SU-DHL-6 (cell line): ENCODE measurements around the gene AKR1B15.

Experiments used
- H2AFZ ChIP-seq: fragments of 200-600 bp; sonication (generic); 2 replicates; pipeline ENCODE4 v1.6.1; 2014; ENCODE audit warnings: low read depth, mild to moderate bottlenecking, moderate library complexity, mixed read lengths, antibody characterized with exemption, low read length; ENCODE audit not compliant: severe bottlenecking
- H3F3A ChIP-seq: fragments of 200-600 bp; shearing (Covaris generic); 2 replicates; pipeline ENCODE4 v1.6.0; 2016; ENCODE audit warnings: antibody characterized with exemption, mild to moderate bottlenecking; ENCODE audit not compliant: insufficient read depth
- H3K27ac ChIP-seq: fragments of 200-600 bp; sonication (generic); 2 replicates; pipeline ENCODE4 v1.5.1; 2016; ENCODE audit warnings: low read depth, mild to moderate bottlenecking, low read length, moderate library complexity, mixed read lengths
- H3K27me3 ChIP-seq: fragments of 200-600 bp; sonication (generic), shearing (Covaris generic); 2 replicates; pipeline ENCODE4 v1.6.0; 2014; ENCODE audit warnings: mild to moderate bottlenecking, low read length
- H3K36me3 ChIP-seq: fragments of 200-600 bp; sonication (generic); 2 replicates; pipeline ENCODE4 v1.6.1; 2014; ENCODE audit warnings: mild to moderate bottlenecking, low read length, mixed read lengths
- H3K4me2 ChIP-seq: fragments of 300-600, 200-600 bp; shearing (Covaris generic), sonication (generic); 2 replicates; pipeline ENCODE4 v1.6.0; 2014; ENCODE audit warnings: low read length, low read depth, mild to moderate bottlenecking; ENCODE audit not compliant: poor library complexity, severe bottlenecking
- H3K4me3 ChIP-seq: fragments of 200-600 bp; sonication (generic); 2 replicates; pipeline ENCODE4 v1.5.1; 2014; ENCODE audit warnings: antibody characterized with exemption, low read length, mild to moderate bottlenecking, mixed read lengths; ENCODE audit not compliant: insufficient read depth, poor library complexity, severe bottlenecking
- H3K79me2 ChIP-seq: fragments of 200-600 bp; sonication (generic); 2 replicates; pipeline ENCODE4 v1.6.1; 2014; ENCODE audit warnings: mild to moderate bottlenecking, low read length, moderate library complexity; ENCODE audit not compliant: insufficient read depth
- H3K9ac ChIP-seq: fragments of 200-600 bp; sonication (generic); 2 replicates; pipeline ENCODE4 v1.7.0; 2014; ENCODE audit warnings: mild to moderate bottlenecking, low read length
- H3K9me2 ChIP-seq: fragments of 200-600 bp; sonication (generic); replicated peaks from 2 replicates; pipeline ENCODE4 v1.6.1; 2014; ENCODE audit warnings: low read length; ENCODE audit not compliant: insufficient read depth
- H3K9me3 ChIP-seq: fragments of 200-600 bp; sonication (generic); 2 replicates; pipeline ENCODE4 v1.6.1; 2014; ENCODE audit warnings: low read length, mixed read lengths; ENCODE audit not compliant: insufficient read depth
- H4K20me1 ChIP-seq: fragments of 200-600 bp; sonication (generic); 2 replicates; pipeline ENCODE4 v1.6.1; 2014; ENCODE audit warnings: low read depth, mild to moderate bottlenecking, antibody characterized with exemption, low read length, moderate library complexity, mixed read lengths
- EZH2phosphoT487 ChIP-seq: fragments of 200-600 bp; sonication (generic), shearing (Covaris generic); conservative IDR thresholded peaks from 2 replicates; pipeline ENCODE4 v1.6.1; 2018; ENCODE audit warnings: mild to moderate bottlenecking, antibody characterized with exemption, low read length, moderate library complexity, mixed read lengths
- TF ChIP-seq, protein P1 (sequence below): fragments of 200-600 bp; sonication (generic); IDR thresholded peaks from one replicate; pipeline ENCODE4 v1.5.1; 2017; ENCODE audit warnings: antibody characterized with exemption, mild to moderate bottlenecking, low read length, moderate library complexity; ENCODE audit not compliant: insufficient read depth, poor library complexity, severe bottlenecking

Gene AKR1B15

DNA sequence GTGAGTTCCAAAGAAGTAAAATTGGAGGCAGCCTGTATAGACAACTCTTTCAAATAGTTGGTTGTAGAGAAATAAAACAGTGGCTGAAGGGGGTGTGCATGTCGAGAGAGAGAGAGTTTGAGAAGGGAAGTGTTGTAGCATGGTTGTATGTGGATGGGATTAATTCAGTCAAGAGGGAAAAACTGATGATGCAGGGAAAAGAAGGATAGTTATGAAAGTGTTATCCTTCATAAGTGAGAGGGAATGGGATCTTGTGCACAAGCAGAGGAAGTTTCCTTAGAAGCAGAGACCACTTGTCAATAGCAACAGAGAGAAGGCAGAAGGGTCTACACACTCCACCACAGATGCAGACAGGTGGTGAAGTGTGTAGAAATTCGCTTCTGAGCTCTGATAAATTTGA is 67.7 kb downstream of the AKR1B15 start:
- Histone ChIP-seq H3K9me3 (no peaks in the 10 kb centered on the region), H4K20me1 (no peaks in the 10 kb centered on the region), H3K79me2 (no peaks in the 10 kb centered on the region), H3K4me3 (no peak overlapping the region), H3K27ac (no peak overlapping the region), H3K9me2 (no peaks in the 10 kb centered on the region), H3K9ac (no peak overlapping the region), H2AFZ (no peak overlapping the region), H3K4me2 (no peak overlapping the region), H3K36me3 (no peaks in the 10 kb centered on the region), H3F3A (no peaks in the 10 kb centered on the region), H3K27me3 (no peaks in the 10 kb centered on the region)
- TF ChIP-seq, protein P1, sequence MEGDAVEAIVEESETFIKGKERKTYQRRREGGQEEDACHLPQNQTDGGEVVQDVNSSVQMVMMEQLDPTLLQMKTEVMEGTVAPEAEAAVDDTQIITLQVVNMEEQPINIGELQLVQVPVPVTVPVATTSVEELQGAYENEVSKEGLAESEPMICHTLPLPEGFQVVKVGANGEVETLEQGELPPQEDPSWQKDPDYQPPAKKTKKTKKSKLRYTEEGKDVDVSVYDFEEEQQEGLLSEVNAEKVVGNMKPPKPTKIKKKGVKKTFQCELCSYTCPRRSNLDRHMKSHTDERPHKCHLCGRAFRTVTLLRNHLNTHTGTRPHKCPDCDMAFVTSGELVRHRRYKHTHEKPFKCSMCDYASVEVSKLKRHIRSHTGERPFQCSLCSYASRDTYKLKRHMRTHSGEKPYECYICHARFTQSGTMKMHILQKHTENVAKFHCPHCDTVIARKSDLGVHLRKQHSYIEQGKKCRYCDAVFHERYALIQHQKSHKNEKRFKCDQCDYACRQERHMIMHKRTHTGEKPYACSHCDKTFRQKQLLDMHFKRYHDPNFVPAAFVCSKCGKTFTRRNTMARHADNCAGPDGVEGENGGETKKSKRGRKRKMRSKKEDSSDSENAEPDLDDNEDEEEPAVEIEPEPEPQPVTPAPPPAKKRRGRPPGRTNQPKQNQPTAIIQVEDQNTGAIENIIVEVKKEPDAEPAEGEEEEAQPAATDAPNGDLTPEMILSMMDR = no peak
- no peak for TF ChIP-seq EZH2phosphoT487

DNA sequence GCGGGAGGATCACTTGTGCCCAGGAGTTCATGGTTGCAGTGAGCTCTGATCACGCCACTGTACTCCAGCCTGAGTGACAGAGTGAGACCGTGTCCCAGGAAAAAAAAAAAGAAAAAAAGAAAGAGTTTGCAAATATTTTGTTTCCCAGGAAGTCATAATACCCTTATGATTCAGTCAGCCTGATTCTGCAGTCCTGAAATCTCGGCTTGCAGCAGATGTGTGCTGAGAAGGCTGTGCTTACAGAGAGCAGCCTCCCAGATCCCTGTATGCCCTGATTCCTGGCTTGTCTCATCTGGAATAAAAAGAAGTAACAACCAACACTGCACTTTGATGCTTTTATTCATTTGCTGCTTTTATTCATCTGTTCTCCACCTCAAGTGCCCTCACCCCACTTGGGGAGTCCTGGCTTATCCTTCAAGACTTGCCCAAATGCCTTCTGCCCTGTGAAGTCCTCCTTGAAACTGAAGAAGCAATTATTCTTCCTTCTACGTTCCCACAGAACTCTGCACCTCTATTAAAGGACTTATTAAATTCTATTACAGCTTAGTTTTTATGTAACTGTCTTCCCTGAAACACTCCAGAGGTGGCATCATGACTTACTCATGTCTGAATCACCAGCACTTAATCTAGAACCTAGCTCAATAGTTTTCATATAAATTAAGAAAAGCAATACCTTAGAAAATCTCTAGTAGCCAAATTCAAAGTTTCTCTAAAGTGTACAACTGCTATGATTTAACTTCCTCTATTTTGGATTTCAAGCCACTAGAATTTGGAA is 70.0 kb downstream of the AKR1B15 start:
- TF ChIP-seq, protein P1 = no peak
- no peak for TF ChIP-seq EZH2phosphoT487
- H3F3A ChIP-seq = no peaks in the 10 kb centered on the region
- H2AFZ ChIP-seq = no peak overlapping the region
- H3K79me2 ChIP-seq = no peaks in the 10 kb centered on the region
- H3K27ac ChIP-seq = no peak overlapping the region
- H3K9me3 ChIP-seq = no peaks in the 10 kb centered on the region
- H3K27me3 ChIP-seq = no peaks in the 10 kb centered on the region
- no peak overlapping the region for H3K9ac ChIP-seq
- H3K36me3 ChIP-seq = no peaks in the 10 kb centered on the region
- H3K4me2 ChIP-seq = no peak overlapping the region
- H3K9me2 ChIP-seq = no peaks in the 10 kb centered on the region
- H4K20me1 ChIP-seq = no peaks in the 10 kb centered on the region
- H3K4me3 ChIP-seq = no peak overlapping the region

DNA sequence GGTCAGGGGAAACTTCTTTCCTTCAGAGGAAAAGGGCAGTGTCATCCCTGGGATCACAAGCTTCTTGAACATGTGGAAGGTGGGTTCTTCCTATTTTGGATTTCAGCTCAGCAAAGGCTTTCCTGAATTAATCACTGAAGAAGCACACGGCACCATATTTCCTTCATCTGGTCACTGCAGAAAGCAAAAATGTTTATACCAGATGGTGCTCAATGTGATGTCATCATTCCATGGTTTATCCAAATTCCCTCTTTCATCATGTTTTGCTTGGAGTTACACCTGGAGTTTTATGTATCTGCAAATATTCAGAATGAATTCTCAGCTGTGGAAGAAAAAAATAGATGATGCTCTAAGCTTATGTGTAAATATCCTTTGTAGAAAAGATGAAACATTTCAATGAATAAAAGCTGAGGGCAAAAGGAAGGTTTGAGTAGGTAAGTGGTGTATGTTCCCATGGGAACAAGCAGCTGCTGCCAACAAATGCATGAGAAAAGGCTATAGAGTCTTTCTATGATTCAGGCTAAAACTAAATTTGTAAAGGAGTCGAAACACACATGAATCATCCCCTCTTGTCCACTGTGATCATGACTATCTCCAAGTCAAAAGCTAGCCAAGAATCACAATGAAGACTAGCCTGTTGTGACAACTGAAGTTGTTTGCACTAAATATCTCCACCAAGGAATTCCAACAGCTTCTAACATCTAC is 70.9 kb downstream of the AKR1B15 start:
- H3K4me3 ChIP-seq = no peak overlapping the region
- H3K27me3 ChIP-seq = no peaks in the 10 kb centered on the region
- no peak overlapping the region for H3K4me2 ChIP-seq
- H3K27ac ChIP-seq = no peak overlapping the region
- H4K20me1 ChIP-seq = no peaks in the 10 kb centered on the region
- H3K36me3 ChIP-seq = no peaks in the 10 kb centered on the region
- H3K79me2 ChIP-seq = no peaks in the 10 kb centered on the region
- no peak overlapping the region for H2AFZ ChIP-seq
- H3F3A ChIP-seq = no peaks in the 10 kb centered on the region
- no peaks in the 10 kb centered on the region for H3K9me2 ChIP-seq
- no peaks in the 10 kb centered on the region for H3K9me3 ChIP-seq
- no peak for TF ChIP-seq EZH2phosphoT487
- TF ChIP-seq, protein P1 = no peak
- no peak overlapping the region for H3K9ac ChIP-seq
